Ovary (tissue), 9 donors: ENCODE measurements around the gene PHACTR1. TPM values are rescaled to one million over a fixed set of nuclear protein-coding genes. Genes with fewer than 3 reads are reported as not detected.

Source experiments
- DNase-seq, 5 donors: peaks; one replicate each; pipeline ENCODE4 v3.0.0-alpha.2; 2019 to 2020
- H3K27ac ChIP-seq, 2 donors: fragments of 200-600 bp; one replicate each; pipeline versions ENCODE4 v1.5.1 to v1.8.0; 2019 to 2022
- H3K27me3 ChIP-seq: fragments of 200-600 bp; one replicate; pipeline ENCODE4 v1.8.0; 2022
- H3K36me3 ChIP-seq: fragments of 200-600 bp; sonication (generic); one replicate; pipeline ENCODE4 v1.5.1; 2019
- H3K4me1 ChIP-seq: one replicate; pipeline ENCODE4 v1.8.1; 2013; ENCODE audit warnings: mild to moderate bottlenecking, moderate library complexity; ENCODE audit not compliant: insufficient read depth
- H3K4me3 ChIP-seq: fragments of 200-600 bp; sonication (generic); one replicate; pipeline ENCODE4 v1.5.1; 2017
- H3K9me3 ChIP-seq, 2 donors: fragments of 200-600 bp in 1 of 2; sonication (generic) in 1 of 2; one replicate each; pipeline versions ENCODE4 v1.5.1 to v1.8.1; 2013 to 2019; ENCODE audit warnings: mild to moderate bottlenecking in 1 of 2, moderate library complexity in 1 of 2
- EP300 ChIP-seq: sonication (generic); formaldehyde crosslinking; IDR thresholded peaks from one replicate; pipeline ENCODE4 v1.6.1; 2017; ENCODE audit warnings: antibody characterized with exemption
- POLR2A ChIP-seq: fragments of 450-650 bp; IDR thresholded peaks from one replicate; pipeline ENCODE4 v1.6.1; 2017; ENCODE audit warnings: antibody characterized with exemption, mild to moderate bottlenecking, moderate library complexity
- WGBS, 3 donors: extraction: QIAGEN DNeasy Blood & Tissue Kit in 1 of 3; methylation state at CpG; one replicate each; pipeline versions ENCODE4 v1.1.5 to v1.1.7; 2013 to 2017; 5-methylcytosine and 5-hydroxymethylcytosine counted together
- intact Hi-C, 4 donors: fragments of 100-400 bp; cut with DNase I; formaldehyde crosslinking; loops; one replicate each; pipeline versions ENCODE4 v1.11.0 to v1.15.1; 2022 to 2023
- polyA plus RNA-seq, 2 donors: library from polyadenylated mRNA; stranded (reverse); fragments of 200-250 nt in 1 of 2; fragments of 350-450 nt in 1 of 2; fragmentation: Illumina TruSeq in 1 of 2; extraction: RNeasy Lipid Tissue Mini Kit (QIAGEN cat#74804) in 1 of 2; gene quantifications; one replicate each; pipeline ENCODE4 v1.2.3, GENCODE V29; 2013 to 2014
- total RNA-seq, 7 donors: library from RNA; depleted of rRNA in 2 of 7; stranded (reverse); fragments of >200 nt in 2 of 7; fragmentation: NEBNext Ultra II Directional in 3 of 7; extraction: Animal tissue kit (Norgen Biotek cat#: 25700) in 3 of 7; gene quantifications; one replicate each; pipeline versions ENCODE4 v1.1.0 to v1.2.4, GENCODE V29; 2016 to 2023
- TF ChIP-seq, protein P1 (sequence below), 3 donors: fragments of 450-650 bp in 2 of 3; fragments of 200-600 bp in 1 of 3; IDR thresholded peaks; one replicate each; pipeline versions ENCODE4 v1.5.1 to v1.8.0; 2016 to 2022; ENCODE audit warnings: antibody characterized with exemption in 3 of 3, mild to moderate bottlenecking in 1 of 3
- donor health status: DM: no; HTN: no; CAD: no; lungs with moderate emphysema.
- donor health status: DM: no; HTN: no; CAD: no.
- donor health status: Bipolar disorder and iron deficiency.
- donor health status: DM: yes; HTN: yes; CAD: no.
- donor health status: DM: no; HTN: no; CAD: no.
- donor health status: DM: yes; HTN: yes; CAD: no.

The PHACTR1 gene
- total and polyA plus RNA-seq, 9 donors: 0.48 to 10.9 (median 3.7) TPM

- Histone ChIP-seq H3K4me1 (no peaks in the 10 kb centered on the region), H3K4me3 (no peak overlapping the region), H3K27ac (no peak overlapping the region), H3K36me3 (no peaks in the 10 kb centered on the region), H3K27me3 (no peaks in the 10 kb centered on the region), H3K9me3 (no peaks in the 10 kb centered on the region)
- intact Hi-C loops: no loop called here
- no peak for DNase-seq
- WGBS, 3 donors: 89 to 96% (median 91%) methylated on average over 4 of the region's 4 CpGs
- TF ChIP-seq POLR2A (no peak), EP300 (no peak)
- TF ChIP-seq, protein P1, sequence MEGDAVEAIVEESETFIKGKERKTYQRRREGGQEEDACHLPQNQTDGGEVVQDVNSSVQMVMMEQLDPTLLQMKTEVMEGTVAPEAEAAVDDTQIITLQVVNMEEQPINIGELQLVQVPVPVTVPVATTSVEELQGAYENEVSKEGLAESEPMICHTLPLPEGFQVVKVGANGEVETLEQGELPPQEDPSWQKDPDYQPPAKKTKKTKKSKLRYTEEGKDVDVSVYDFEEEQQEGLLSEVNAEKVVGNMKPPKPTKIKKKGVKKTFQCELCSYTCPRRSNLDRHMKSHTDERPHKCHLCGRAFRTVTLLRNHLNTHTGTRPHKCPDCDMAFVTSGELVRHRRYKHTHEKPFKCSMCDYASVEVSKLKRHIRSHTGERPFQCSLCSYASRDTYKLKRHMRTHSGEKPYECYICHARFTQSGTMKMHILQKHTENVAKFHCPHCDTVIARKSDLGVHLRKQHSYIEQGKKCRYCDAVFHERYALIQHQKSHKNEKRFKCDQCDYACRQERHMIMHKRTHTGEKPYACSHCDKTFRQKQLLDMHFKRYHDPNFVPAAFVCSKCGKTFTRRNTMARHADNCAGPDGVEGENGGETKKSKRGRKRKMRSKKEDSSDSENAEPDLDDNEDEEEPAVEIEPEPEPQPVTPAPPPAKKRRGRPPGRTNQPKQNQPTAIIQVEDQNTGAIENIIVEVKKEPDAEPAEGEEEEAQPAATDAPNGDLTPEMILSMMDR (IDR thresholded peaks at IDR 0.05): no peak
These were observed 18.3 kb upstream of the PHACTR1 start for GRCh38 chr6:12698298-12698697.

DNA sequence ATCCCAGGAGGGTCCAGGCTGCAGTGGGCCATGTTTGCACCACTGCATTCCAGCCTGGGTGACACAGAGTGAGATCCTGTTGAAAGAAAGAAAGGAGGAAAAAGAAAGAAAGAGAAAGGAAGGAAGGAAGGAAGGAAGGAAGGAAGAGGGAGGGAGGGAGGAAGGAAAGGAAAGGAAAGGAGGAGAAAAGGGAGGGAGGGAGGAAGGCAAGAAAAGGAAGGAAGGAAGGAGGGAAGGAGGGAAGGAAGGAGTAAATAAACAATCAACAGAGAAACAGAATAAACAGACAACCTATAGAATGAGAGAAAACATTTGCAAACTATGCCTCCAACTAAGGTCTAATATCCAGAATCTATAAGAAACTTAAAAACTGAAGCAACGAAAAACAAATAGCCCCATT, 11.6 kb upstream of the PHACTR1 start:
- Histone ChIP-seq H3K4me1 (no peaks in the 10 kb centered on the region), H3K4me3 (no peak overlapping the region), H3K36me3 (no peaks in the 10 kb centered on the region), H3K27ac (no peak overlapping the region), H3K27me3 (no peaks in the 10 kb centered on the region), H3K9me3 (no peaks in the 10 kb centered on the region)
- TF ChIP-seq POLR2A (no peak), EP300 (no peak)
- TF ChIP-seq, protein P1 (IDR thresholded peaks at IDR 0.05): no peak
- intact Hi-C loops: no loop called here
- DNase-seq: no peak
- WGBS, 3 donors: 73 to 81% (median 74%) methylated on average over 1 of the region's 1 CpG

DNA sequence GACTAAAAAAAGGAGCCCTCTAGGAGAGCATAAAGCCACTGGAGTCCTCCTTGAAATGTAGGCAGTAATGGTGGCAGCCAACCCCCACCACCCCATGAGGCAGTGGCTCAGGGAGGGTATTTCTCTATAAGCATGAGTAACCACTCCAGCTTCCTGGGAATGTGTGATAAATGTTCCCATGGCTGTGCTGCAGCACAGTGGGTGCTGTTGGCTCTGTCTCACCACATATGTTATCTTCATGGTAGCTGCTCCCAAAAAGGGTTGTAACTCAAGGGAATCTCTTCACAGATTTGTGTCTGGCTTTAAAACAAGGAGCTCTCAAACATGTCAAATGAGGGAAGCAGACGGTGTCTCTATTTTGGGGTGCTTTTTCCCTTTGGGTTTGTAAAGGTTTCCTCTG, 7.5 kb upstream of the PHACTR1 start:
- WGBS, 3 donors: 71 to 78% (median 77%) methylated on average over 1 of the region's 1 CpG
- Histone ChIP-seq H3K4me3 (no peak overlapping the region), H3K27ac (no peak overlapping the region), H3K36me3 (no peaks in the 10 kb centered on the region), H3K27me3 (no peaks in the 10 kb centered on the region), H3K4me1 (no peaks in the 10 kb centered on the region), H3K9me3 (no peaks in the 10 kb centered on the region)
- intact Hi-C loops: no loop called here
- TF ChIP-seq POLR2A (no peak), EP300 (no peak)
- TF ChIP-seq, protein P1 (IDR thresholded peaks at IDR 0.05): no peak
- DNase-seq: no peak

GRCh38 chr6:12709556-12710232, 6.9 kb upstream of the PHACTR1 start:
- H3K27ac ChIP-seq: no peak overlapping the region
- H3K4me3 ChIP-seq: no peak overlapping the region
- no peaks in the 10 kb centered on the region for H3K9me3 ChIP-seq
- H3K27me3 ChIP-seq: no peaks in the 10 kb centered on the region
- no peak for DNase-seq
- intact Hi-C loops: no loop called here
- 57 to 68% (median 63%) methylated on average over 3 of the region's 3 CpGs for WGBS, 3 donors
- TF ChIP-seq EP300: no peak
- TF ChIP-seq POLR2A: no peak
- TF ChIP-seq, protein P1 (IDR thresholded peaks at IDR 0.05): no peak
- no peaks in the 10 kb centered on the region for H3K4me1 ChIP-seq
- no peaks in the 10 kb centered on the region for H3K36me3 ChIP-seq
